Measurements from ENCODE around the gene SCCPDH.
"Not testable (repeated sequence)": the region's sequence is repeated elsewhere in the genome, so short reads cannot be mapped to it uniquely, and the experiment has no call there.

The SCCPDH gene, protein sequence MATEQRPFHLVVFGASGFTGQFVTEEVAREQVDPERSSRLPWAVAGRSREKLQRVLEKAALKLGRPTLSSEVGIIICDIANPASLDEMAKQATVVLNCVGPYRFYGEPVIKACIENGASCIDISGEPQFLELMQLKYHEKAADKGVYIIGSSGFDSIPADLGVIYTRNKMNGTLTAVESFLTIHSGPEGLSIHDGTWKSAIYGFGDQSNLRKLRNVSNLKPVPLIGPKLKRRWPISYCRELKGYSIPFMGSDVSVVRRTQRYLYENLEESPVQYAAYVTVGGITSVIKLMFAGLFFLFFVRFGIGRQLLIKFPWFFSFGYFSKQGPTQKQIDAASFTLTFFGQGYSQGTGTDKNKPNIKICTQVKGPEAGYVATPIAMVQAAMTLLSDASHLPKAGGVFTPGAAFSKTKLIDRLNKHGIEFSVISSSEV

DNA sequence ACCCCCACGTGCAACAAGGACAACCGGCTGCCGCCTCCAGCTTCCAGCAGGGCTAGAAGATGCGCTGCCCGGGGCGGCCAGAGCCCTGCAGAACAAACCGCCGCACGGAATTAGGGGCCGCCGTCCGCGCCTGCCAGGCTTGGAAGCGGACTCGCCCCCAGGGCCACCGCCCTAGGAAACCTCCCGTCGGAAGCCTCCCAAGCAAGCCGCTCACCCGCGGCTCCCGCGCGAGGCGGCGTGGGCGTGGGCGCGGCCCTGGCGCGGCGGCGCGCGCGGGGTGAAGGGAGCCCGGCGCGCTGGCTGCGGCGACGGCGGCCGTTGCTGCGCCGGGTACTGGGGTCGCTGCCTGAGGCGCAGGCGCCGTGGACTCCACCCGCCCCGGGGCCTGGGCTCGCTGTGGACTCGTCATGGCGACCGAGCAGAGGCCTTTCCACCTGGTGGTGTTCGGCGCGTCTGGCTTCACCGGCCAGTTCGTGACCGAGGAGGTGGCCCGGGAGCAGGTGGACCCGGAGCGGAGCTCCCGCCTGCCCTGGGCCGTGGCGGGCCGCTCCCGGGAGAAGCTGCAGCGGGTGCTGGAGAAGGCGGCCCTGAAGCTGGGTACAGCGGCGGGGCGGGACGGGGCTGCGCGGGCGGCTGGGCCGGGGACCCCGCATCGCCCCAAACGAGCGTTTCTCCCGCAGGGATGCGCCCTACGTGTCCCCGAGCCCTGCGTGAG, at the start of gene SCCPDH:
Gene SCCPDH, plus strand, starts transcription at position 394 of the 715 bp plus-strand sequence. Its CDS starts 14 bp downstream, at position 408.
- DNase-seq: peak; percentile 52

DNA sequence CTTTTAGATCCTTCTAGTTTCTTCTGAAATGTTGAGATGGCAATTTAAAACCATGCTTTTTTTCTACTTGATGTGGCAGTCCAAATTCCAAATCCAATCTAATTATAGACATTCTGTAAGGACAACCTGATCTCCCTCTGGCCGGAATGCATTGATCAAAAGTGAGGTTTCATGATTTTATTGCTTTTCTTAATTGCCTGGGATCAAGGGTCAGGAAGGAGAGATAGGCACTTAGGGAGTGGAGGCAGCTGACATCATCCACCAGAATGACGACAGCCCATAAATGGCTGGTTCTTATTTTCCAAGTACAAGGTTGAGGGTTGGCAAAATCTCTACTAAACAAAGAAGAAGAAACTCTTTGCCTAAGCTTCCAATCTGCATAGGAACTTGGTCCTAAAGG, 46.4 kb upstream of the SCCPDH start:
- no peak for DNase-seq

- no peak for DNase-seq
Measured at GRCh38 chr1:246678816-246679793, 45.1 kb upstream of the SCCPDH start.

DNA sequence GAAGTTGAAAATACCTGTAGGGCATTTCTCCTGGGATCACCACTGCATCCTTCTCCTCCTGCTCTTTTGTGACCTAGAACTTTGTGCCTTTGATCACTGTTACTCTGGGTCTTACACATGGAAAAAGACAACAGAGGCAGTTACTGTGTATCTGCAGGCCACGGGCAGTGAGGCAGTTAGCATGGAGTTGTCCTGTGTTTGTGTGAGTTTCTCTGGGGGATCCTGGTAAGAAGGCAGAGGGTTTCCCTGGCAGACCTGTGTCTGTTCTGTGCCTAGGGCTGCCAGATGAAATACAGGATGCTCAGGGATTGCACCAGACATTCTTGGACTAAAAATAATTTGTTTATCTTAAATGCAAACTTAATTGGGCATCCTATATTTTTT, 44.4 kb upstream of the SCCPDH start:
- no peak for DNase-seq

GRCh38 chr1:246680190-246680589, 44.0 kb upstream of the SCCPDH start:
- DNase-seq: no peak

DNA sequence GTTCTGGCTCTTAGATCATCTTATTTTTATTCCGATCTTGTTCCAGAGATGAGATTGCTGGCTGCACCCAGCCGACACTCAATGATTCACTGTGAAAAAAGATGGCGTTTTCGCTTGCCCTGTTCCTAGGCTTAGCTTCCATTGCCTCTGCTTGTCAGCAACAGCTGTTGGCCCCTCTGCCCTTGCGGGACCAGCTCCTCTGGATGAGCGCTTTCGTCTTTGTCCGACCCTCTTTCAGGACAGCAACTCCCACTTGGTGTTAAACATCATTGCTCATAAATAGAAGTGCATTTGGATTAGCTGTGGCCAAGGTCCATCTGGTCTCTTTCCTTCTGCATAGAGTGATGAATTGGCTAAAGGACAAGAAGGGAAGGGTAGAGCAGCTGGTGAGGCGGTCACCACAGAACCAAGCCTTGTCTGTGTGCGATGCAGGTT, 43.5 kb upstream of the SCCPDH start:
- no peak for DNase-seq

DNA sequence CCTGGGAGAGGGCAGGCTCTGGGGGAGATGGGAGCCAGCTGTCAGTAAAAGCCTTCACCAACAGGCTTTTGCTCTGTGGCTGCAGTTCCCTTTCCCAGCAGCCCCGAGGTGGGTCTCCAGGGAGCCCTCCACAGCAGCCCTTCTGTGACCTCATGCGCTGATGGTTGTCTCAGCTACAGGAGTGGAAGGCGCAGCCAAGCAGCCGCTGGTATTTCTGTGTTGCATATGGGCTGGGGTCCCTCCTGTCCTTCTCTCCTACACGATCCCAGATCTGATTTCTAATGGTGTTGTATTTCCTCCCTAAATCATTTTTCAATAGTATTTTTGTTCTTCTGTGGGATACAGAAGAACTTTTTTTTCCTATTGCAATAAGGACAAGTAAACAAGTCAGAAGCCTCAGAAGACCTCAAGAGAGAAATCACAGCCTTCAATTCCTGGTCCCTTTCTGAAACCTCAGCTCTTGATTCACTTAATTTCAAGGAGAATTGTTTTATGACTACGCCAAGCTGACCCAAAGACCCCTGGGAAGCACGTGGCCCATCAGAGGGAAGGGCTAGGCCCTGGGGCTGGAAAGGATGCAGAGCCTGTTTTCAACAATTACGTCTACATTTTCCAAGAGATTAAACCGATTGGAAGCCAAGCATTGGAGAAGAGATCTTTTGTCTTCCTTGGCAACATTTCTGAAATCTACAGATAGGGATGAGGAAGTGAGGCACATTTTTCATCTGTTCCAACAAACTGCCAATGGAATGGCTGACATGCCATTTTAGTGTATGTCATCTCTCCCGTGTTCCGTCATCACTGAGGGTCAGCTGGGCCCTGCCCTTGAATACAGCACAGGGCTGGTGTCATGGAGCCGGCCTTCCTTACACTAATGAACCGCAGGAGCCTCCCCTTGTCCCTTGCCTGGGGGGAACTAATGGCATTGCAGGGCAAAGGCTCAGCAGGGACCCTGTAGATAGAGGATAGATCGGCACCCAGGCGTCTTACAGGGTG, 42.0 kb upstream of the SCCPDH start:
- DNase-seq: no peak

- DNase-seq: no peak
Measured at GRCh38 chr1:246683521-246683920, 40.7 kb upstream of the SCCPDH start.

DNA sequence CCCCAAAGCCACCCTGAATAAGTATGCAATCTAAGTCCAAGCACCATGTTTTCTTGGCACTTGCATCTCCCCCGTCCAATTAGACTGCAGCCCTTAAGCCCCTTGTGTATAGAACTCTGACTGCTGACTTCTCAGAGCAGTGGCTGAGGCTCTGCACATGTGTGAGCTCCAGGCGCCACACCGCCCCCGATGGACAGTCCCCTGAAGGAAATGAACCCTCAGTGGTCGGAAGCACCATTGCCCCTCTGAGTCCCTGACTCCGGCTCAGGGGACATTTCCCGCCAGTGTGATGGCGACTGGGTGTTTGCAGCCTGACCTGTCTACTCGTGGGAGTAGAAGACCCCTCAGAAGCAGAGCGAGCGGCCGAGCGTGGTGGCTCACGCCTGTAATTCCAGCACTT, 37.2 kb upstream of the SCCPDH start:
- DNase-seq: no peak

DNA sequence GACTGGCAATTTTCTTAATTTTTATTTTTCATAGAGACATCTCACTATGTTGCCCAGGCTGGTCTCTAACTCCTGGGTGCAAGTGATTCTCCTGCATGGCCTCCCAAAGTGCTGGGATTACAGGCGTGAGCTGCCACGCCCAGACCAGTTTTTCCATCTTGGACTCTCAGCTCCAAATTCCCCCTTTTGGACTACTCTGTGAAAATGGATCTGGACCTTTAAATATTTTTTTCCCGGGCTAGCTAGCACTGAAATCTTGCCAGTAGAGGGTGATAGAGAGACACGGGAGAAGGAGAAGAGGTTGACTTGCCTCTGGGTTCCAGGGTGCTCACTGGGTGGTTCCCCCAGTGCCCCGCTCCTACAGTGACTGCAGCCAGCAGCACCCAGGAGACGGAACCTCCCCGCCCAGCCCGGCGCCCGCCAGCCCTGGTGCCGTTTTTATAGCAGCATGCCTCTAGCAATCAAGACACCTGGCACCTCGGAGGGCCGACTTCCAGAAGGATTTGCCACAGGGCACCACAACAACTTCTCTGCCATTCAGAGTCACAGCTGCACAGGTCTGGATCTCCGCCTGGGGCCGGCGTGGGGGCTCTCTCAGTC, 34.7 kb upstream of the SCCPDH start:
- DNase-seq: peak; percentile 53

GRCh38 chr1:246690100-246690499, 34.1 kb upstream of the SCCPDH start:
- no peak for DNase-seq

DNA sequence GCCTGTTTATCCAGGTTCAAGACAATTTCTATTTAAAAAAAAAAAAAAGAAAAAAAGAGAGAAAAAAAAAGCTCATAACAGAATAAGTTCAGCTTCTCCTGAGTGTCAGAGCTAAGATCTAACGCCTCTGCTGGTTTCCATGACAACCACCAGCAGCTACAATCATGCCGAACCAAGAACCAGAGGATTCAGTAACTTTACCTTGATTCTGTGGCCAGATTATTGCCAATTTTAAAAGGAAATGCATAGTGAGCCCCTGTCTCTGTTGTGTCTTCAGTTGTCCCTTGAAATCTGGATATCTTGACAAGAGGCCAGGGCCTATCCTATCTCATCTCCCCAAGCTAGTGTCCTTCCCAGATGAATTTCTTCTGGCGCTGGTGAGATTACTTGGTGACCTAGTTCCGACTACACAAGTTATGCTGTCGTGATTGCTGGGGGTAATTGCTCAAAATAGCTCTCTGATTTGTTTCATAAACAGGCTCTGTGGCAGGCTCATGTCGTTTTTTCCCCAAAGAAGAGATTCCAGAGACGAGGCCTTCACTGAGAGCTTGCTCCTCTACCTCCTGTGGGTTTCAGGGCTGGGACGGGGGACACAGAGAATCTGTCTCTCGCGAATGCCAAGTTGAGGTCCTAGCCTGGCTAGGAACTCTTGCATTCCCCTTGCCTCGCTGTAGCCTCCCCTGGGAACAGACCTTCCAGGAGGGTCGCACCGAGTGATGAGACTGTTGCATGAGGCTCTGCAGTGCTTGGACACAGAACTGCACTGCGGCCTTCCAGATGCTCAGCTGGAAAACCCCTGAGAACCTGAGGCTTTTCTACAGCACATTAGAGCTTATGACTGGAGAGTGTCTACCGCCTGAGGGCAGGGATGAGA, 32.4 kb upstream of the SCCPDH start:
- no peak for DNase-seq

GRCh38 chr1:246694213-246694895, 29.9 kb upstream of the SCCPDH start:
- not testable (repeated sequence) for DNase-seq

DNA sequence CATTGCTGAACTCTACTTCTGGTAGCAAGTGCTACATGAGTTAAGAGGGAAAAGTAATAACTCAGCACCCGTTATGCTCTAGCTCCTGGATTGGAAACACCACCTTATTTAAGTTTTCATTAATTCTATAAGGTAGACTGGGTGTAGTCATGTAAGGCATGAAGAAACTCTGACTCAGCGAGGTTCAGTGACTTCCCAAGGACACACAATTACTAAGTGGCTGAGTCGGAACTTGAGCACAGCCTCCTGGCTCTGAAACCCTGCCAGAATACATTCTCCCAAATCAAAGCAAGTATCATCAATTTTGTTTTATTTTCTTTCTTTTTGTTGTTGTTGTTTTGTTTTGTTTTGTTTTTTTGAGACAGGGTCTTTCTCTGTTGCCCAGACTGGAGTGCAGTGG, 29.1 kb upstream of the SCCPDH start:
- no peak for DNase-seq

GRCh38 chr1:246695666-246696065, 28.5 kb upstream of the SCCPDH start:
- no peak for DNase-seq

GRCh38 chr1:246698466-246699094, 25.6 kb upstream of the SCCPDH start:
- DNase-seq: no peak

DNA sequence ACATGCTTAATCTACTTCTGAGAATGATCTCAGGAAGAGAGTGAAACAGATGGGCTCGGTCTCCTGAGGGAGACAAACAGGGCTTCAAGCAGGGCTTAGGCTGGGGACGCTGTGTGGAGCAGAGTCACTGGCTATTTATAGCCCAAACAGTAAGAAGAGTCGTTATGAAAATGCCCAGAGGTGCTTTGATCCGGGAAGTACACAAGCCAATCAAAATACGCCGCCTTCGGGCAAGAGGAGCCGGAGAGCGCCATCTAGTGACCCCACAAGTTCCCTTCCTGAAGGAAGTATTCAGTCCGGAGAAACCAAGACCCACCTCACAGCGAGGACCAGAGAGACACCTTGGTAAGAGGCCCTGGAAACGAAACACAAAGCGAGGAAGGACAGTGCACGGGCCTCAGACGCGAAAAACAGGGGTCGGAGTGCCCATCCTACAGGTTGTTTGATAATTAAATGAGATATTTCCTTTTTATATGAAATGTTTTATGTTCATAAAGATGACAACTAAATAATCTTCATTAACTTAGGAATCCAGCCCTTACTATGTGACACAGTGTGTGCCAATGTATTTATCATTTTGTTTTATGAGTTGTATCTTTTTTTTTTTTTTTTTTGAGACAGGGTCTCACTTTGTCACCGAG, 25.0 kb upstream of the SCCPDH start:
- DNase-seq: peak; percentile 84

GRCh38 chr1:246703581-246703980, 20.6 kb upstream of the SCCPDH start:
- no peak for DNase-seq

- DNase-seq: no peak
Measured at GRCh38 chr1:246705368-246705767, 18.8 kb upstream of the SCCPDH start.

Measured in CD4-positive, alpha-beta T cell treated with Interleukin-4 for 4 hours (primary cell).